ENCODE data around the gene HLF.

Gene HLF

GRCh38 chr17:55296171-55296695 is 31.5 kb downstream of the HLF start:
- no peaks in the 10 kb centered on the region for H3K9me3 ChIP-seq (ENCODE audit: control insufficient read depth, low read length)
- H3K4me3 ChIP-seq (ENCODE audit: insufficient read depth in 1 of 2, low read depth in 1 of 2, low read length in 2 of 2), result no peak overlapping the region
- H3K18ac ChIP-seq (ENCODE audit: low read depth in 1 of 2, low read length in 2 of 2), result no peak overlapping the region
- H3K9ac ChIP-seq (ENCODE audit: low read length), result no peak overlapping the region
- no peak overlapping the region for H2BK12ac ChIP-seq (ENCODE audit: low read length in 2 of 2)
- no peak overlapping the region for H2AK5ac ChIP-seq (ENCODE audit: low read length, severe bottlenecking)
- no peak overlapping the region for H3K14ac ChIP-seq (ENCODE audit: low read length in 2 of 2)
- no peak overlapping the region for H3K27ac ChIP-seq (ENCODE audit: low read length, poor library complexity, severe bottlenecking)
- no peak overlapping the region for H2BK15ac ChIP-seq (ENCODE audit: low read depth, poor library complexity, severe bottlenecking)
- H2AFZ ChIP-seq (ENCODE audit: low read depth, low read length), result no peak overlapping the region
- WGBS, result 63% methylated on average over 1 of the region's 6 CpGs
- H4K8ac ChIP-seq (ENCODE audit: low read length), result no peak overlapping the region
- no peak overlapping the region for H3K23ac ChIP-seq (ENCODE audit: low read length in 2 of 2)
- peaks cover 0 to 14% of the 10 kb centered on the region in 2 experiments for H3K27me3 ChIP-seq (ENCODE audit: control insufficient read depth in 1 of 2, insufficient read depth in 1 of 2, low read length in 2 of 2)
- no peak overlapping the region for H2BK120ac ChIP-seq (ENCODE audit: low read depth, low read length)
- no peak overlapping the region for H2BK5ac ChIP-seq (ENCODE audit: low read depth, low read length, poor library complexity, severe bottlenecking)
- no peaks in the 10 kb centered on the region for H3K4me1 ChIP-seq (ENCODE audit: control insufficient read depth, insufficient read depth, low read depth, low read length)
- no peak for DNase-seq
- no peaks in the 10 kb centered on the region for H3K36me3 ChIP-seq (ENCODE audit: control insufficient read depth in 1 of 2, insufficient read depth in 2 of 2, low read depth in 1 of 2, low read length in 2 of 2)
- no peak overlapping the region for H3K4ac ChIP-seq (ENCODE audit: low read depth in 1 of 2, low read length in 2 of 2)
- no peak overlapping the region for H4K91ac ChIP-seq (ENCODE audit: low read length)
- H3K4me2 ChIP-seq (ENCODE audit: low read length, poor library complexity, severe bottlenecking), result no peak overlapping the region
- no peaks in the 10 kb centered on the region for H3K79me1 ChIP-seq (replicated peaks; ENCODE audit: low read length, poor library complexity, severe bottlenecking)

- H3K23ac ChIP-seq (ENCODE audit: low read length in 2 of 2), result no peak overlapping the region
- no peaks in the 10 kb centered on the region for H3K79me1 ChIP-seq (replicated peaks; ENCODE audit: low read length, poor library complexity, severe bottlenecking)
- H2AK5ac ChIP-seq (ENCODE audit: low read length, severe bottlenecking), result no peak overlapping the region
- no peak overlapping the region for H2BK12ac ChIP-seq (ENCODE audit: low read length in 2 of 2)
- no peak overlapping the region for H3K27ac ChIP-seq (ENCODE audit: low read length, poor library complexity, severe bottlenecking)
- H3K14ac ChIP-seq (ENCODE audit: low read length in 2 of 2), result no peak overlapping the region
- H3K36me3 ChIP-seq (ENCODE audit: control insufficient read depth in 1 of 2, insufficient read depth in 2 of 2, low read depth in 1 of 2, low read length in 2 of 2), result no peaks in the 10 kb centered on the region
- H2BK15ac ChIP-seq (ENCODE audit: low read depth, poor library complexity, severe bottlenecking), result no peak overlapping the region
- no peak overlapping the region for H2BK120ac ChIP-seq (ENCODE audit: low read depth, low read length)
- no peak overlapping the region for H4K91ac ChIP-seq (ENCODE audit: low read length)
- DNase-seq, result no peak
- H3K4ac ChIP-seq (ENCODE audit: low read depth in 1 of 2, low read length in 2 of 2), result no peak overlapping the region
- no peak overlapping the region for H4K8ac ChIP-seq (ENCODE audit: low read length)
- H3K4me2 ChIP-seq (ENCODE audit: low read length, poor library complexity, severe bottlenecking), result no peak overlapping the region
- H2AFZ ChIP-seq (ENCODE audit: low read depth, low read length), result no peak overlapping the region
- no peak overlapping the region for H2BK5ac ChIP-seq (ENCODE audit: low read depth, low read length, poor library complexity, severe bottlenecking)
- no peaks in the 10 kb centered on the region for H3K4me1 ChIP-seq (ENCODE audit: control insufficient read depth, insufficient read depth, low read depth, low read length)
- no peak overlapping the region for H3K9ac ChIP-seq (ENCODE audit: low read length)
- H3K9me3 ChIP-seq (ENCODE audit: control insufficient read depth, low read length), result no peaks in the 10 kb centered on the region
- H3K4me3 ChIP-seq (ENCODE audit: insufficient read depth in 1 of 2, low read depth in 1 of 2, low read length in 2 of 2), result no peak overlapping the region
- no peak overlapping the region for H3K18ac ChIP-seq (ENCODE audit: low read depth in 1 of 2, low read length in 2 of 2)
- 100% methylated on average over 1 of the region's 1 CpG for WGBS
- peaks cover 0 to 17% of the 10 kb centered on the region in 2 experiments for H3K27me3 ChIP-seq (ENCODE audit: control insufficient read depth in 1 of 2, insufficient read depth in 1 of 2, low read length in 2 of 2)
These were observed 31.9 kb downstream of the HLF start for GRCh38 chr17:55296699-55297098.

GRCh38 chr17:55298111-55298730 is 33.5 kb downstream of the HLF start:
- Histone ChIP-seq H3K23ac (ENCODE audit: low read length in 2 of 2) (no peak overlapping the region), H2BK5ac (ENCODE audit: low read depth, low read length, poor library complexity, severe bottlenecking) (no peak overlapping the region), H3K4me1 (ENCODE audit: control insufficient read depth, insufficient read depth, low read depth, low read length) (no peaks in the 10 kb centered on the region), H3K4ac (ENCODE audit: low read depth in 1 of 2, low read length in 2 of 2) (no peak overlapping the region), H2AFZ (ENCODE audit: low read depth, low read length) (no peak overlapping the region), H3K9ac (ENCODE audit: low read length) (no peak overlapping the region), H3K79me1 (replicated peaks; ENCODE audit: low read length, poor library complexity, severe bottlenecking) (no peaks in the 10 kb centered on the region), H4K8ac (ENCODE audit: low read length) (no peak overlapping the region), H2BK12ac (ENCODE audit: low read length in 2 of 2) (no peak overlapping the region), H3K4me2 (ENCODE audit: low read length, poor library complexity, severe bottlenecking) (no peak overlapping the region), H3K18ac (ENCODE audit: low read depth in 1 of 2, low read length in 2 of 2) (no peak overlapping the region), H2BK120ac (ENCODE audit: low read depth, low read length) (no peak overlapping the region), H4K91ac (ENCODE audit: low read length) (no peak overlapping the region), H3K14ac (ENCODE audit: low read length in 2 of 2) (no peak overlapping the region), H2BK15ac (ENCODE audit: low read depth, poor library complexity, severe bottlenecking) (no peak overlapping the region), H3K27ac (ENCODE audit: low read length, poor library complexity, severe bottlenecking) (no peak overlapping the region), H2AK5ac (ENCODE audit: low read length, severe bottlenecking) (no peak overlapping the region), H3K4me3 (ENCODE audit: insufficient read depth in 1 of 2, low read depth in 1 of 2, low read length in 2 of 2) (no peak overlapping the region), H3K36me3 (ENCODE audit: control insufficient read depth in 1 of 2, insufficient read depth in 2 of 2, low read depth in 1 of 2, low read length in 2 of 2) (no peaks in the 10 kb centered on the region), H3K9me3 (ENCODE audit: control insufficient read depth, low read length) (no peaks in the 10 kb centered on the region), H3K27me3 (ENCODE audit: control insufficient read depth in 1 of 2, insufficient read depth in 1 of 2, low read length in 2 of 2) (peaks cover 0 to 22% of the 10 kb centered on the region in 2 experiments)
- no peak for DNase-seq
- whole genome bisulfite sequencing, result 100% methylated on average over 2 of the region's 3 CpGs

- Histone ChIP-seq H3K4me2 (ENCODE audit: low read length, poor library complexity, severe bottlenecking) (no peak overlapping the region), H4K8ac (ENCODE audit: low read length) (no peak overlapping the region), H3K27ac (ENCODE audit: low read length, poor library complexity, severe bottlenecking) (no peak overlapping the region), H3K14ac (ENCODE audit: low read length in 2 of 2) (no peak overlapping the region), H4K91ac (ENCODE audit: low read length) (no peak overlapping the region), H2BK120ac (ENCODE audit: low read depth, low read length) (no peak overlapping the region), H3K4me3 (ENCODE audit: insufficient read depth in 1 of 2, low read depth in 1 of 2, low read length in 2 of 2) (no peak overlapping the region), H3K9ac (ENCODE audit: low read length) (no peak overlapping the region), H3K18ac (ENCODE audit: low read depth in 1 of 2, low read length in 2 of 2) (no peak overlapping the region), H2AFZ (ENCODE audit: low read depth, low read length) (no peak overlapping the region), H2AK5ac (ENCODE audit: low read length, severe bottlenecking) (no peak overlapping the region), H3K27me3 (ENCODE audit: control insufficient read depth in 1 of 2, insufficient read depth in 1 of 2, low read length in 2 of 2) (peaks cover 0 to 13% of the 10 kb centered on the region in 2 experiments), H2BK15ac (ENCODE audit: low read depth, poor library complexity, severe bottlenecking) (no peak overlapping the region), H3K36me3 (ENCODE audit: control insufficient read depth in 1 of 2, insufficient read depth in 2 of 2, low read depth in 1 of 2, low read length in 2 of 2) (no peaks in the 10 kb centered on the region), H2BK5ac (ENCODE audit: low read depth, low read length, poor library complexity, severe bottlenecking) (no peak overlapping the region), H3K4me1 (ENCODE audit: control insufficient read depth, insufficient read depth, low read depth, low read length) (no peaks in the 10 kb centered on the region), H3K4ac (ENCODE audit: low read depth in 1 of 2, low read length in 2 of 2) (no peak overlapping the region), H3K9me3 (ENCODE audit: control insufficient read depth, low read length) (no peaks in the 10 kb centered on the region), H2BK12ac (ENCODE audit: low read length in 2 of 2) (no peak overlapping the region), H3K23ac (ENCODE audit: low read length in 2 of 2) (no peak overlapping the region), H3K79me1 (replicated peaks; ENCODE audit: low read length, poor library complexity, severe bottlenecking) (no peaks in the 10 kb centered on the region)
- no peak for DNase-seq
- WGBS, result 86% methylated on average over 8 of the region's 10 CpGs
These were observed 34.5 kb downstream of the HLF start for GRCh38 chr17:55299162-55299838.

Measured in mesenchymal stem cell (in vitro differentiated cells and primary cell).